HG03060 (cell line): ENCODE data around the gene RIPK1.
"Not testable (repeated sequence)": the region's sequence is repeated elsewhere in the genome, so short reads cannot be mapped to it uniquely, and the experiment has no call there.

ENCODE experiments used
- ATAC-seq: cut with Tn5 transposase; IDR thresholded peaks from one replicate; pipeline ENCODE4 v1.9.1; 2021; ENCODE audit warnings: low read depth, moderate number of reproducible peaks; ENCODE audit not compliant: unreplicated experiment

Gene RIPK1

GRCh38 chr6:3133515-3133914, 65.2 kb downstream of the RIPK1 start:
- no peak for ATAC-seq

- ATAC-seq, result no peak
Observed at GRCh38 chr6:3135668-3136291, 67.5 kb downstream of the RIPK1 start.

GRCh38 chr6:3136292-3137011, 68.2 kb downstream of the RIPK1 start:
- ATAC-seq, result no peak

GRCh38 chr6:3137057-3137777, 68.9 kb downstream of the RIPK1 start:
- no peak for ATAC-seq

- not testable (repeated sequence) for ATAC-seq
Observed at GRCh38 chr6:3137873-3138272, 69.6 kb downstream of the RIPK1 start.

GRCh38 chr6:3138341-3138740, 70.0 kb downstream of the RIPK1 start:
- ATAC-seq, result no peak

- ATAC-seq, result no peak
Observed at GRCh38 chr6:3139090-3139903, 71.0 kb downstream of the RIPK1 start.

GRCh38 chr6:3140201-3140600, 71.9 kb downstream of the RIPK1 start:
- no peak for ATAC-seq

GRCh38 chr6:3142536-3142935, 74.2 kb downstream of the RIPK1 start:
- ATAC-seq, result no peak

- no peak for ATAC-seq
Observed at GRCh38 chr6:3143158-3143557, 74.9 kb downstream of the RIPK1 start.

GRCh38 chr6:3144571-3144970, 76.3 kb downstream of the RIPK1 start:
- no peak for ATAC-seq

GRCh38 chr6:3147914-3148757, 79.8 kb downstream of the RIPK1 start:
- no peak for ATAC-seq

GRCh38 chr6:3151691-3152090, 83.4 kb downstream of the RIPK1 start:
- ATAC-seq, result no peak

- no peak for ATAC-seq
Observed at GRCh38 chr6:3152689-3153088, 84.4 kb downstream of the RIPK1 start.

GRCh38 chr6:3155416-3155815, 87.1 kb downstream of the RIPK1 start:
- not testable (repeated sequence) for ATAC-seq

- ATAC-seq, result not testable (repeated sequence)
Observed at GRCh38 chr6:3156184-3157130, 88.2 kb downstream of the RIPK1 start.

- ATAC-seq, result peak; percentile 40
Observed at GRCh38 chr6:3157131-3157933, 89.0 kb downstream of the RIPK1 start, which contains the start of gene TUBB2A. TSS of gene TUBB2A (minus strand) at chr6:3157544. CDS start at chr6:3157463, 81 bp downstream.
